Bone marrow (tissue), 2 donors: ENCODE results near the gene PREP.
"Not testable (repeated sequence)": the region's sequence is repeated elsewhere in the genome, so short reads cannot be mapped to it uniquely, and the experiment has no call there.

Experiments
- DNase-seq, 2 donors: peaks; one replicate each; lab custom pipeline; 2025; lab: John Stamatoyannopoulos, UW

PREP gene

DNA sequence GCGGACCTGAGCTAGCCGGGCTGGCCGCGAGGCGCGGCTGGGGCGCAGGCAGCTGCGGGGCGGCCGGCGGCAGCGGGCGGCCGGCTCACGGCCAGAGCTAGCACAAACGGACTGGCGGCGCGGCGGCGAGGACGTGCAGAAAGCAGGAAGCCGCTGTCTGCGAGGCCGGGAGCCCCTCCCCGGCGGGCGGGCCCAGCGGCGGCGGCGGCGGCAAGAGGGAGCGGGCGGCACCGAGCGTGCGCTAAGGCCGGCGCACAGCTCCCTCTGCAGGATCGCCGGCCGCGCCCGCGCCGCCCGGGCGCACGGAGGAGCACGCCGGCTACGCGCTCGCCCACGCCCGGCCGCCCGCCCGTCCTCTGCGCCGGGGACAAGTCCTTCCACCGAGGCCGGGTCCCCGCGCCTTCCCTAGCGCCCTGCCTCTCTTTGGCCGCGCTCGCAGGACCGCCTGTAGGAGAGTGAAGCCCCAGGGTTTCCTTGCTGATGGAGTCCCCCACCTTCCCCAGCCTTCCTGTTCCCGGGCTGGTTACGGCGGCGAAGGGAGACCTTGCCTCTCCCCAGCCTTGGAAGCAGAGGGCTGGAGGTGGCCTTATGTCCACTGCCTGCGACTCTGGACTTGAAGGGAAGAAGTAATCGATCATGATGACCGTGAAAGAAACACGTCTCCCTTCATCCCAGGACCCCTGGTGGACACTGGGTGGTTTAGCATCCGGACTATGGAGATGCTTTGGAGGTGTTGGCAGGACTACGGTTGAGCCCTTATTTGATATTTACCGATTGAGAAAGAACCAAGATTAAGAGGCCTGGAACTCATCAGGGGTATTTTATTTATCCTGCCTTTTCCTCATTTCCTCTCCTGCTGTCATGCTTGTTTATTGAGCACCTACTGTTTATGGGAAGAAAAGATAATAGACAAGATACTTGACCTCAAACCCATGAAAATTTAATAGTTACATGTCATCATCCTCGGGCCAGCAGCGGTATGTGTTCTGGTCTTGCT lies at the start of gene PREP:
Gene PREP, minus strand, starts transcription at position 144 of the 997 bp plus-strand sequence. CDS start 191 bp downstream, outside the sequence.
- peak; percentile 66 to 80 for DNase-seq

DNA sequence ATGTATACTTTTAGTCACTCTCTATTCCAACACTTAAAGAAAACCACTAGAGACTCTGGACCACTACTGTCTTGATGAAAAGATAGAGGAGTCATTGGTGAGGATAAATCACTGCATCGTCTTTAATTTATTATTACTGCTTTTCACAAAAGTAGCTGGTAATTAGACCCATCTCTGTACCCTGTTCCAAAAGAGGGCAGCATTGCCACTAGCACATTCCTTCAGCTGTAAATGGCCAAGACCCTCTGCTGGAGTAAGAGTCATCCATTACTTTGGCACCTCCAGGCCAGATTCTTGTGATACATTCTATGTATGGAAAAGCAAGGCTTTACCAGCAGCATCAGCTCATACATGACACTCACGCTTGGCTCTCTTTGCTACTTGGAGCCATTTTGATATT lies 49.5 kb upstream of the PREP start:
- DNase-seq, result no peak

DNA sequence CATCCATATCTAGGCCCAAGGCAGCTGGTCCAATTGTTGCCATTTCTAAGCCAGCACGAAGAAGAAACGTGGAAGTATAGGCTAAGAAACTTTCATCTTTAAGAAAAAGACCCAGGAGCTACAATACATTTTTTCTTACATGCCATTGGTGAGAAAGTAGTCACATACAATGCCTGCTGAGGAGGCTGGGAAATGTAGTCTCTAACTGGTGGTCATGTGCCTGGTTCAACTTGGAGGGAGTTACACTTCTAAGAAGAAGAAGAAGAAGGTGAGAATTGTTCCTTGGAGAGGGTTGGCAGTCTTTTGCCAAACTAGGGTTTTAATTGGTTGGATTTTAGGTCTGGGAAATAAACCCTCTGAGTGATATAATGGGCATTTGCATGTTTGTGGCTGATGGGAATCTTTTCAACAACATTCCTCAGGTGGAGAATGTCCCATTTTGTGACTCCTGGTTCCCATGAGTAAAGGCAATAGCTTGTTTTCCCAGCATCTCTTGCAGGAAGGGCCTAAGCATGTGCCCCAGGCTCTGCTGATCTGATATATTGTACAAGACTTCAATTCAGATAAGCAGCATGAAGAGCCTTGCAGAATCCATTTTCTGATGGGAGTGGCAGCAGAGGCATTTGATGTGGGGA lies 47.0 kb upstream of the PREP start:
- DNase-seq, result no peak

DNA sequence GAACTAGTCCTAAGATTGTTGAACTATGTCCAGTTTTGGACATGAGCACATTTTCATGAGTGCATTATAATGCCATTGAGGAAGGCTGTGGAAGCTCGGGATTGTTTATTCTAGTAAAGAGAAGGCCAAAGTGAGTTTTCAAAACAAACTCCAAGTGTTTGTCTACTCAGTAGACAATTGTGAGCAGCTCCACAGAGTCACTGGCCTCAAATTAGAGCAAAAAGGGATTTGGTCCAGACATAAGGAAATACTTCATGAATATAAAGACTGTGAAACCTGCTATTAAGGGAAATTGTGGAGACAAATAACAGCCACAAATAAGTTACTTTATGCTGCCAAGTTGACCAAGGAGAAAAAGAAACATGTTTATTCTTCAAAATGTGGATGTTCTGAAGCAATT lies 42.6 kb upstream of the PREP start:
- no peak for DNase-seq

DNA sequence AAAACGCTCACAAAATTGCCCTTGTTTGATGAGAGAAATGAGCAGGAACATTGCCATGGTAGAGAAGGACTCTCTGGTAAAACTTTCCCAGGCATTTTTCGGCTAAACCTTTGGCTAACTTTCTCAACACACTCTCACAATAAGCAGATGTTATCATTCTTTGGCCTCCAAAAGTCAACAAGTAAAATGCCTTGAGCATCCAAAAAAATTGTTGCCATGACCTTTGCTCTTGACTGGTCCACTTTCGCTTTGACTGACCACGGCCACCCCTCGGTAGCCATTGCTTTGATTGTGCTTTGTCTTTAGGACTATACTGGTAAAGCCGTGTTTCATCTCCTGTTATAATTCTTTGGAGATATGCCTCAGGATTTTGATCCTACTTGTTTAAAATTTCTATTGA lies 41.1 kb upstream of the PREP start:
- DNase-seq, result no peak

DNA sequence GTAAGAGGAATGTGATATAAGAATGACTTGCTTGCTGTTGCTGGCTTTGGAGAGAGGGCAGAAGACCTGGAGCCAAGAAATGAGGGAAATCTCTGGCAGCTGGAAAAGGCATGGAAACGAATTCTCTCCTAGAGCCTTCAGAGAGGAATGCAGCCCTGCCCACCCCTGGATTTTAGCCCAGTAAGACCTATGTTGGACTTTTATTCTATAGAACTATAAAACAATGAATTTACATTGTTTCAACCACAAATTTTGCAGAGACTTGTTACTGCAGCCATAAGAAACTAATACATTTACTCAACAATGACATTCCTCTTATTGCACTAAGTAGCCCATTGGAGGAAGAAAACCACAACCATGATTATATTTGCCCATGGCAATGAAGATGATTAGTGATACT lies 39.5 kb upstream of the PREP start:
- DNase-seq, result no peak

DNA sequence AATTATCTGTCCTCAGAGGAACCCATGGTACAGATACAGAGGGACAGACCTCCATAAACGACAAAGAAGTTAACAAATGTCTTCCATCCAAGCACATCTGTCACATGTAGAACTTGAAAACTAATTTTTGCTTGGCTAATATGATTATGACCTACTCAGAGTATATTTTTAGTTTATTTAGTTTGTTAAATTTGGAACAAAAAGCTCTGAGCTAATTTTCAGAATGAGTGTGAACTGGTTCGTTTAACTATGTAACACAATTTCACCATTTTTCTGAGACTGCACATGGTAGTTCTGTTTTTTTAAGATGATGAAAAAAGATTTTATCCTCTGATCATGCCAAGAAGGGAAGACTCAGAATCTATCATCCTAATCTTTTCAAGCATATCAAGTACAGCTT lies 34.4 kb upstream of the PREP start:
- DNase-seq, result no peak

DNA sequence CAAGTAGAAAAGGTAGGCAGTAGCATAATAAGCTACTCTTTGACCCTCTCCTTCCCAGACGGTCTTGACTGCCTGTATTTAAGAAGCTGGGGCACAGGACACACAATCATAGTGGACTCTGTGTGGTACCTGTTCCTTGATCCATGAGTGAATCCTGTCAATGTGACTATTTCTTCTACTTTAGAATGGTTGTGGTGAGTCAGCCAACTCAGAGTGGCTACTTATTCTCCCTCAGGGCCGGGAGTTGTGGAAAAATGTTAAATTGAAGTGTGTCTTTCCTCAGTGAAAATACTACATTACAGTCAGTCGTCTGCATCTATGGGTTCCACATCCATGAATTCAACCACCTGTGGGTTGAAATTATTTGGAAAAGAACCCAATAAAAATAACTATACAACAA lies 30.8 kb upstream of the PREP start:
- no peak for DNase-seq

DNA sequence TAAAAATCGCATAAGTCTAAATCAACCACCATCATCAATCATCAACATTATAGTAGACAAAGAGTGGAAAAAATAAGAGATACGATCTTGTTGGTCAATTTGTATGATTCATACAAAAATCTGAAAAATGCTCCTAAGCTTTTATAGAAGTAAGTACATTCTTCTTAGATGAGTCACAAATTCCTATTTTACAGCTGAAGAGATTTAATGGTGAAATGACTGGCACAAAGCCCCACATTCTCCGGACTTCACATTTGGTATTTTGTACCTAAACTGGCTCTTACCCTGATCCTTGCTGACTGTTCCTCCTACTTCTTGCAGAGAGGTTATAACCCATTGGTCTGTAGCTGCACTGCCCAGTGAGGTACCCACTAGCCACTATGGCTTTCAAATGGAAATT lies 29.9 kb upstream of the PREP start:
- no peak for DNase-seq

DNA sequence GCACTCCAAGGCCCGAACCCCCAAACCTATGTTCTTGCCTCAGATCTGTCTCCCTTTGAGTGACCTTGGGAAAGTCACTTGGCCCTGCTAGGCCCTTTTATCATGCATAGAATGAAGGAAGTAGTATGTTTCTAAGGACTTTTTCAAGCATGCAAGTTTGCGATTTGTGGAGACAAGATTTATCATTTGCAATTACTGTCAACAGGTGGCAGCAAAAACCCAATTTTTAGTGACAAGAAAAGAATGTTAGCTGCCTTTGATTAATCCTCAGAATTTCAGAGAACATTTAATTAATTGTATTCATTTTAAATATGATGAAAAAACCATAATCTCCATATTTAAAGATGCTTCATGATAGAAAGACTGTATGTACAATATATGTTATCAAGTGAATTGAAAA lies 28.3 kb upstream of the PREP start:
- no peak for DNase-seq

DNA sequence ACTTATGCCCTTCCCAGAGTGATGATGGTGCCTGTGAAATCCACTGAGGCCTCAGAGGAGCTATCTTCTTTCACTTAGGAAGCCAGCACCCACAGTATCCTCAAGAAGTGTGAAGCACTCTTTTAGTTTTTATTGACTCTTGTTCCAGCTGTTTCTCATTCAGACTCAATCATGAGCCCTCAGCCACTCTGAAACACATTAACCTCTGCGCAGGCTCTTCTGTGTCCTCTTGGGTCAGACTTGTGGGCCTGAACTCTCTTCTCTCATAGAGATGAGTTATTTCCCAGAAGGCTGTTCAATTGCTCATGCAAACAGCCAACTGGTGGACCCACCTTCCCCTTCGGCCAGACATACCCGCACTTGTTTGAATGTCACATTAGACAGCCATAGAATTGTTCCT lies 27.8 kb upstream of the PREP start:
- no peak for DNase-seq

DNA sequence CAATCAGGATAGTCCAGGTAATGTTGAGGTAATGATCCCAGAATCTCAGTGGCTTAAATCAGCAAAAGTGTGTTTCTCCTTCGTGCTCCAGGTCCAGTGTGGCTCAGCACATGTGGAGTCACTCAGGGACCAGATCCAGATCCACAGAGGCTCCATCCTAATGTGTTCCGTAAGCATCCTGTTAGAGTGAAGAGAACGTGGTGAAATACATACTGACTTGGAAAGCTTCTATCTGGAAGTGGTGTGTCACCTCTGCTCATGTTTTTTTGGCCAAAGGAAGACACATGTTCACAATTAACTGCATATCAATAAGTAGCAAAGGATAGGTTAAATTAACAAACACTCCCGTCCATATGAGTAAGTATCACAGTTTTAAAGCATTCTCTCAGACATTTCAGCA lies 26.8 kb upstream of the PREP start:
- no peak for DNase-seq

DNA sequence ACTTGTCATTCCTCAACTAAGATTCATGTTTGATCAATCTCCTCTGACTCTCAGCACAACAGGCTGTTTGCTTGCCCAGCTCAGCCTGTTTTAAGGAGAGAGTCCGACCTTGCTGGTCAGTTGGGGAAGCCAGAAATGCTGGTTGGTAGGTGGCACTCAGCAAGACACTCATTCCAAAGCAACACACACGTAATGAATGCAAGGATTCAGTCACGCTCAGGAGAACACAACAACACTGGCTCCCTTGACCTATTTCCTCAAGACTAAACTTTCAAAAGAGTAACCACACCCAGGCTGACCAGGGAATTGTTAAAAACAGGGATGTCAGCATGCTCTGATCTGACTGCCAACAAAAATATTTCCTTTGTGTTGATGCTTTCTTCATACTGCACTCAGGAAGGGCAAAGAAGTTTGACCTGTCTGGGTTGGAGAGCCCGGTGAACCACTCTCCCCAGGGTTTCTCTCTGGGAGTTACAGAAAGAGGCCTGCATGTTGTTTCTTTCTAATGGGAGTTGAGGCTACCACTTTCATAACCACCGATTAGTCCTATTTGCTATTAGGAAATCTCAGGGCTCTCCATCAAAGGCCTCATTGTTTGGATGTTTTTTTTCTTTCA lies 25.6 kb upstream of the PREP start:
- no peak for DNase-seq

DNA sequence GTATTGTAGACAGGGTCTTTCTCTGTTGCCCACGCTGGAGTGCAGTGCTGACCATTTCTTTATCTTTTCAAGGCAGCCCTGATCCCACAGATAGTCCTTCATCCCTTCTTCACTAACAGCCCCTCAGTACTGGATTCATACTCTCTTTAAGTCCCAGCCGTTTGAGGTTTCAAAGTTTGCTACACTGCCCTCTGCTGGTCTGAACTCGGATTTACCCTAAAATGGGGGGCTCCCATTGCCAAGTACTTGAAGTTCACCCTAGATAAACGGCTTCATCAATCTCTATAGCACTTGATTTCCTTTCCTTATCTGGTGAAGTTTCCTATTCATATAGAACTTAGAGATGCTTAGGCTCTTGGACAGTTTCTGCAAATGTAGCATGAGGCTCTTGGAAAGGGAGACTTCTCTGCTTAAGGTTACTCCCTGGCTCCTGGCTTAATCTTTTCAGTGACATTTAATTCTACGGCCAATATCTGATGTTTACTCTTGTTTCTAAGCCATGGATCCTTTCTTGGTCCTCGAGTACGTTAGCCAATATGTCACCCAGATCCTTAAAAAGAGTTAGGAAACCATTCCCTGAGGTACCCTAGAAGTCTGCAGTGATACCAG lies 21.4 kb upstream of the PREP start:
- DNase-seq, result peak; percentile 17 to 74

DNA sequence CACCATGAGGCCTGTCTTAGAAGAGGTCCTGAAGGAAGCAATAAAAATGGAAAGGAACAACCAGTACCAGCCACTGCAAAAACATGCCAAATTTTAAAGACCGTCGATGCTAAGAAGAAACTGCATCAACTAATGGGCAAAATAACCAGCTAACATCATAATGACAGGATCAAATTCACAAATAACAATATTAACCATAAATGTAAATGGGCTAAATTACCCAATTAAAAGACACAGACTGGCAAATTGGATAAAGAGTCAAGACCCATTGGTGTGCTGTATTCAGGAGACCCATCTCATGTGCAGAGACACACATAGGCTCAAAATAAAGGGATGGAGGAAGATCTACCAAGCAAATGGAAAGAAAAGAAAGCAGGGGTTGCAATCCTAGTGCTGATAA lies 14.1 kb upstream of the PREP start:
- not testable (repeated sequence) for DNase-seq

DNA sequence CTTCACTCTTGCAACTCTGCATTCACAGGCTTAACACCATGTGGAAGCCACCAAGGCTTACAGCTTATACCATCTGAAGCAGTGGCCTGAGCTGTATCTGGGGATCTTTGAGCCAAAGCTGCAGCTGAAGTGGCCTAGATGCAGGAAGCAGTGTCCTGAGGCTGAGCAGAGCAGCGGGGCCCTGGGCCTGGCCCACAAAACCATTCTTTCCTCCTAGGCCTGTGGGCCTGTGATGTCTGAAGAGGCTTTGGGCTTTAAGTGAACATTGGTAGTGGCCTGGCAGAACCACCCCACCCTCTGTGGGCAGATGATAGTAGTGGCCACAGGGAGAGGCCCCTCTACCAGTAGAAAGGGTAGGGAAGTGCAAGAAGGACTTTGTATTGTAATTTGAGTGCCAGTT lies 6.9 kb upstream of the PREP start:
- DNase-seq, result no peak

DNA sequence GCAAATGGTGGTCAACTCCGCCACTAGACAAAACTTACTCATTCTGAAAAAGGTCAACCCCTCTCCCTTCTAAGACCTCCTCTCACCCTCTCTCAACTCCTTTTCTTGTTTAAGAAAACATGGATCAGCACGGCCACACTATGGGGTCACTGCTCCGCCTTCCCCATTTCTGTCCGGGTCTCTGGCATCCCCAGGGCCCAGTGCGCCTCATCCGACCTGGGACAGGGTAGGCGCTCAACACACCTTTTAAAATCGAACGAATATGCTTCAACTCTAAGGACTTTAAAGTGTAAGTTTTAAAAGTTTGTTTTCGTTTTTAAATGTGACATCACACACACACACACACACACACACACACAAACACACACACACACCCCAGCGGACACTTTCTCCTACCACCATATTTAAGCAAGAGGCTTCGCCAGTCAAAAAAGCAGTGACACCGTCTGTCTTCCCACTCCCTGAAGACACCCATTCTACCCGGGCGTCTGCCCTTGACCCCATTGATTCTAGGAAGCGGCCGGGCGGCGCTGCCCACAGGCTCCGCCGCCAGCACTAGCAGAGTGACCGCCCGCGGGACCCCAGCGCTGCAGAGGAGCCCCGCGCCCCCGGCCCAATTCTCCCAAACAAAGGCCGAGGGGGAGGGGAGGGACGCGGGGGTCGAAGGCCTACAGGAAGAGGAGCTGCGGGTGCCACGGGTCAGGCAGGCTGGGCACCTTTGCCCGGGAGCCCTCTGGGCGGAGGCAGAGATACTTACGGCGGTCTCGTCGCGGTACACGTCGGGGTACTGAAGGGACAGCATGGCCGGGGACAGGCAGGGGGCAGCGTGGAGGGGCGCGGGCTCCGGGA lies 568 bp downstream of the PREP start:
- peak; percentile 19 to 80 for DNase-seq

DNA sequence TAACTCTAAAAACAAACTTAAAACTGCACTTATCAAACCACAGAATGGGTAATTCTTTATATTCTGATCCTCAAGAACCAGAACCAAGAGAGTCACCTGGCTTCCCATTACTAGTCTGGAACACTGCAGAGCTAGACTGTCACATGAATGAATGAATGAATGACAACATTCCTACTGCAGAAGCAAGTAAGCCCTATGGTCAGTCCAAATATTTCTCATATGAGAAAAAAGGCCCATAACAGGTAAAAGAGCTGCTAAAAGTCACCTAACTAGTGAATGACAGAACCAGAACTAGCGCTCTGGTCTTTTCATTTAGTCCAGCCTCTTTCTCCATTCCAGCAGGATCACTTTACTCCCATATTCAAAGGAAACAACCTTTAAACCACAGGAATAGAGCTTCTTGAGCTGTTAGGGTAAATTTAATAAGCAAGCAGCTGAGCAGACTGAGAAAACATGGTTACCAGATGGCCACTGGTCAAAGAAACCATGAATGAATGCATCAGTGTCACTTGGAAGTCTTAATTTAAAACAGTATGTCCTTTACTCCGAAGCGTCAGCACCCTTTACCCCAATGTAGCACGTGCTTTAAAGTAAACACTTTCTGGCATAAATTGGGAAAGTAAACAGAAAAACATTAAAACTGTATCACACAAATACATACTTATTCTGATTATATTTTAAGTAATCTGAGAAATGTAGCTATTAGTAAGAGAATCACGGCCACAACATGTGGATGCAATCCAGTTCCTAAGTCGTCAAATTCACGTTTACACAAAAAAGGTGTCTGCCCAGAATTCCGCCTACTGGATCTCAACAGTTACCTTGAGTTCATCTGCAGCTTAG lies 1.4 kb downstream of the PREP start:
- DNase-seq, result no peak

DNA sequence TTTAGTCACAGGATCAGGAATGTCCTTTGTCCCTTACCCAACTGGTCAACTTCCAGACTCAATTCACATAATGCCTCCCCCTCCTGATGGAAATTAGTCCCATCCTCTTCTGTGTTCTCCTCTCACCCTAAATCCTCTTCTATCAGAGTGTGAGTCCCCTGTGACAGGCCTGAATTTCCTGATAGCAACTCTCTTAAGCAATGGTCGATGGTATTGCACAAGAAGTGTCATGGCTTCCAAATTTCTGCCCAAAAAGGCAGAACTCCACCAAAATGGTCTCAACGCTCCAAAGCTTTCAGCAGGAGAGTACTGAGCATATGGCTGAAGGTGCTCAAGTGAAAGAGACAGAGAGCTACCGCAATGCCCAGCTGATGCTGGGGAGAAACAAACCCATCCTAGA lies 2.4 kb downstream of the PREP start:
- DNase-seq, result no peak

DNA sequence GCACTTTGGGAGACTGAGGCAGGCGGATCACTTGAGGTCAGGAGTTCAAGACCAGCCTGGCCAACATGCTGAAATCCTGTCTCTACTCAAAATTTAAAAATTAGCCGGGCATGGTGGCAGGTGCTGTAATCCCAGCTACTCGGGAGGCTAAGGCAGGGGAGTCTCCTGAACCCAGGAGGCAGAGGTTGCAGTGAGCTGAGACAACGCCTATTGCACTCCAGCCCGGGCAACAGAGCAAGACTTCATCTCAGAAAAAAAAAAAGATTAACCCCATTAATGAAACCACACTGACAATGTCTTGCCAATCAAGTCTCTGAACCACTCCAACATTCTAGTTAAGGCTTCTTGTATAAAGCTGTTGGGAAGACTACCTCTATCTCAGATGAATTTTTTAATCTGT lies 4.0 kb downstream of the PREP start:
- no peak for DNase-seq

DNA sequence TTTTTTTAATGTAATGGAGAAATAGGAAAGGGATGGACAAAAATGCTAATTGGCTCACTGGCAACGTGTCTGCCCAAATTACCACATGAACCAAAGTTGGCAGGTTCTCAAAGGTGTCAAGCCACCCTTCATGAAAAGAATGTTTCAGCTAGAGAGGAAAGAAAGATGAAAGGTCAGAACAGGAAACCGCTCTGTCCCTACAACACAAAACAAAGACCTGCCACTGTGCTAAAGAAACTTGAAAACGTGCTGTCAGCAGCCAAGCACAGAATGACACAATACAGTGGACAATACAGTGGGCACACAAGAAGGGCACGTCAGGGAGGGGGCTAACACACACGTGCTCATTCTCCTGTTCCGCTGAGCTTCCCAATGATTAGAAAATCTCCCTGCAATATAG lies 4.9 kb downstream of the PREP start:
- DNase-seq, result no peak
